Astrocyte (in vitro differentiated cells and primary cell): ENCODE measurements around the gene POLD4. TPM values are rescaled to one million over a fixed set of nuclear protein-coding genes. Genes with fewer than 3 reads are reported as not detected.
"Not testable (repeated sequence)": the region's sequence is repeated elsewhere in the genome, so short reads cannot be mapped to it uniquely, and the experiment has no call there.

Experiments used
- DNase-seq: peaks from one replicate; pipeline ENCODE4 v3.0.0-alpha.2; 2010; ENCODE audit warnings: low read depth
- FAIRE-seq: peaks from 2 replicates; lab custom pipeline; 2011; peaks lifted over from hg19 to GRCh38; lab: Jason Lieb, UNC
- H2AFZ ChIP-seq: 2 replicates; pipeline ENCODE4 v1.6.0; 2012; ENCODE audit warnings: low read depth, low read length, inconsistent platforms
- H3K27ac ChIP-seq: 2 replicates; pipeline ENCODE4 v1.5.1; 2011; ENCODE audit warnings: low read depth, low read length, inconsistent platforms
- H3K27me3 ChIP-seq: 2 replicates; pipeline ENCODE4 v1.6.0; 2011; ENCODE audit warnings: low read length, inconsistent platforms; ENCODE audit not compliant: insufficient read depth
- H3K36me3 ChIP-seq: 2 replicates; pipeline ENCODE4 v1.5.1; 2011; ENCODE audit warnings: low read length, inconsistent platforms; ENCODE audit not compliant: insufficient read depth
- H3K4me1 ChIP-seq: 2 replicates; pipeline ENCODE4 v1.5.1; 2011; ENCODE audit warnings: low read length, inconsistent platforms; ENCODE audit not compliant: insufficient read depth
- H3K4me2 ChIP-seq: 2 replicates; pipeline ENCODE4 v1.6.0; 2012; ENCODE audit warnings: low read length, inconsistent platforms
- H3K4me3 ChIP-seq: 2 replicates; pipeline ENCODE4 v1.5.1; 2011; ENCODE audit warnings: low read depth, mild to moderate bottlenecking, low read length, inconsistent platforms; ENCODE audit not compliant: insufficient read depth
- H3K79me2 ChIP-seq: 2 replicates; pipeline ENCODE4 v1.6.0; 2012; ENCODE audit warnings: mild to moderate bottlenecking, low read length, inconsistent platforms; ENCODE audit not compliant: insufficient read depth
- H3K9ac ChIP-seq: 2 replicates; pipeline ENCODE4 v1.6.0; 2012; ENCODE audit warnings: mild to moderate bottlenecking, low read length, inconsistent platforms
- H3K9me3 ChIP-seq: 2 replicates; pipeline ENCODE4 v1.5.1; 2012; ENCODE audit warnings: low read depth, mild to moderate bottlenecking, low read length, inconsistent platforms; ENCODE audit not compliant: insufficient read depth
- H4K20me1 ChIP-seq: 2 replicates; pipeline ENCODE4 v1.6.0; 2012; ENCODE audit warnings: low read length, inconsistent platforms; ENCODE audit not compliant: insufficient read depth
- H3K27ac Mint-ChIP-seq: one replicate; pipeline ENCODE4 v1.8.0; 2021; ENCODE audit warnings: mild to moderate bottlenecking, mixed read lengths; ENCODE audit not compliant: unreplicated experiment
- H3K27me3 Mint-ChIP-seq: one replicate; pipeline ENCODE4 v1.8.0; 2021; ENCODE audit warnings: low read depth, mixed read lengths; ENCODE audit not compliant: unreplicated experiment
- H3K36me3 Mint-ChIP-seq: one replicate; pipeline ENCODE4 v1.8.0; 2021; ENCODE audit warnings: low read depth, mixed read lengths; ENCODE audit not compliant: unreplicated experiment
- H3K4me1 Mint-ChIP-seq: one replicate; pipeline ENCODE4 v1.8.0; 2021; ENCODE audit warnings: low read depth, mixed read lengths; ENCODE audit not compliant: unreplicated experiment
- H3K4me3 Mint-ChIP-seq: one replicate; pipeline ENCODE4 v1.8.0; 2021; ENCODE audit warnings: mild to moderate bottlenecking, moderate library complexity, mixed read lengths; ENCODE audit not compliant: unreplicated experiment
- H3K9me3 Mint-ChIP-seq: one replicate; pipeline ENCODE4 v1.8.0; 2021; ENCODE audit warnings: mild to moderate bottlenecking, mixed read lengths; ENCODE audit not compliant: unreplicated experiment
- EZH2 ChIP-seq: IDR thresholded peaks from 2 replicates; pipeline ENCODE4 v1.6.1; 2012; ENCODE audit warnings: mild to moderate bottlenecking, low read length, inconsistent platforms; ENCODE audit not compliant: insufficient read depth
- total RNA-seq: library from RNA; stranded (reverse); gene quantifications from 2 replicates; pipeline ENCODE4 v1.2.1, GENCODE V29; 2021
- TF ChIP-seq, protein P1 (sequence below): IDR thresholded peaks from 2 replicates; pipeline ENCODE4 v1.5.1; 2011; ENCODE audit warnings: low read depth, mild to moderate bottlenecking, inconsistent platforms, low read length, moderate library complexity; ENCODE audit not compliant: insufficient read depth

POLD4 gene
- total RNA-seq, 1 donor from 2014 or later, result 53.5 TPM

DNA sequence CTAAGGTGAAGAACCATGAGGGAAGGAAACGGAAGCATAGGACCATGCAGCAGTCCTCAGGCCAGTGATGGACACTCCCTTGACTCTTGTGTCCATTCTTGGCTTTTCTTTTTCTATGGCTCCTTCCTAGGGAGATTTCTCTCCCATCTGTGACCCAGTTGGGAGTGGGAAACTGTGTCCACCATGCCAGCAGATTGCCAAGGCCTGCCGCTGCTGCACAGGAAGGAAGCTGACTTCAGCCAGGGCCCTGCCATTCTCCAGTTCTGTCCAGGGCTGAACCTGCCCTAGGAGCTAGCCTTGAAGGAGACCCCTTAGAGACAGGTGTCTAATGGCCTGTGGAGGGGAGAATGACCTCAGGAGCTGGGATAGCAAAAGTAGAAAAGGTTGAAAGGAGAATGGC lies 32.7 kb downstream of the POLD4 start:
- peaks cover 5% of the 10 kb centered on the region for H3K27me3 Mint-ChIP-seq
- no peak overlapping the region for H3K9ac ChIP-seq
- no peaks in the 10 kb centered on the region for H4K20me1 ChIP-seq
- peaks cover 5% of the 10 kb centered on the region for H3K4me1 ChIP-seq
- H3K27me3 ChIP-seq, result no peaks in the 10 kb centered on the region
- H3K4me1 Mint-ChIP-seq, result no peaks in the 10 kb centered on the region
- H3K27ac ChIP-seq, result no peak overlapping the region
- no peak overlapping the region for H2AFZ ChIP-seq
- DNase-seq (no peak), FAIRE-seq (no peak)
- no peaks in the 10 kb centered on the region for H3K9me3 Mint-ChIP-seq
- no peak overlapping the region for H3K4me2 ChIP-seq
- H3K36me3 Mint-ChIP-seq, result peaks cover 7% of the 10 kb centered on the region
- no peak overlapping the region for H3K27ac Mint-ChIP-seq
- no peaks in the 10 kb centered on the region for H3K9me3 ChIP-seq
- H3K36me3 ChIP-seq, result no peaks in the 10 kb centered on the region
- TF ChIP-seq EZH2, result no peak
- TF ChIP-seq, protein P1, sequence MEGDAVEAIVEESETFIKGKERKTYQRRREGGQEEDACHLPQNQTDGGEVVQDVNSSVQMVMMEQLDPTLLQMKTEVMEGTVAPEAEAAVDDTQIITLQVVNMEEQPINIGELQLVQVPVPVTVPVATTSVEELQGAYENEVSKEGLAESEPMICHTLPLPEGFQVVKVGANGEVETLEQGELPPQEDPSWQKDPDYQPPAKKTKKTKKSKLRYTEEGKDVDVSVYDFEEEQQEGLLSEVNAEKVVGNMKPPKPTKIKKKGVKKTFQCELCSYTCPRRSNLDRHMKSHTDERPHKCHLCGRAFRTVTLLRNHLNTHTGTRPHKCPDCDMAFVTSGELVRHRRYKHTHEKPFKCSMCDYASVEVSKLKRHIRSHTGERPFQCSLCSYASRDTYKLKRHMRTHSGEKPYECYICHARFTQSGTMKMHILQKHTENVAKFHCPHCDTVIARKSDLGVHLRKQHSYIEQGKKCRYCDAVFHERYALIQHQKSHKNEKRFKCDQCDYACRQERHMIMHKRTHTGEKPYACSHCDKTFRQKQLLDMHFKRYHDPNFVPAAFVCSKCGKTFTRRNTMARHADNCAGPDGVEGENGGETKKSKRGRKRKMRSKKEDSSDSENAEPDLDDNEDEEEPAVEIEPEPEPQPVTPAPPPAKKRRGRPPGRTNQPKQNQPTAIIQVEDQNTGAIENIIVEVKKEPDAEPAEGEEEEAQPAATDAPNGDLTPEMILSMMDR, result no peak
- H3K79me2 ChIP-seq, result no peaks in the 10 kb centered on the region
- no peak overlapping the region for H3K4me3 ChIP-seq
- H3K4me3 Mint-ChIP-seq, result no peak overlapping the region

DNA sequence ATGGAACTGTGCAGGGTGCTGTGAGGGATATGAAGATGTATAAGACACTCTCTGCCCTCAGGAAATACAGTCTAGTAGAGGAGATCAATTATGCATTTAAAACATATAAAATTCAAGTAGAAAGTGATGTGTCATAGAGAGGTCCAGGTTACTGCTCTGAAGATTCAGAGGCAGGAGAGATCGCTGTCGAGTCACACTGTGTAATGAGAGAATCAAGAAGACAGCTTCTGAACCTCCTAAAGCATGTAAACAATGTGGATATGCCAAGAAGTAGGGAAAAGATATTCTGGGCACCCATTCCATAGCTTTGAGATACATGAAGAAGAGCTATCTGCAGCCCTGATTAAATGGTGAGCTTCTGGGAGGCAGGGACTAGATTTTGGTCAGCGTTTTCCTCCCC lies 33.3 kb downstream of the POLD4 start:
- Mint-ChIP-seq H3K36me3 (peaks cover 7% of the 10 kb centered on the region), H3K27ac (no peak overlapping the region), H3K27me3 (peaks cover 5% of the 10 kb centered on the region), H3K4me3 (no peak overlapping the region), H3K9me3 (no peaks in the 10 kb centered on the region), H3K4me1 (no peaks in the 10 kb centered on the region)
- peaks cover 5% of the 10 kb centered on the region for H3K4me1 ChIP-seq
- FAIRE-seq (no peak), DNase-seq (no peak)
- TF ChIP-seq, protein P1, result no peak
- no peak for TF ChIP-seq EZH2
- no peak overlapping the region for H2AFZ ChIP-seq
- no peaks in the 10 kb centered on the region for H3K79me2 ChIP-seq
- H3K4me2 ChIP-seq, result no peak overlapping the region
- no peaks in the 10 kb centered on the region for H4K20me1 ChIP-seq
- no peaks in the 10 kb centered on the region for H3K27me3 ChIP-seq
- no peak overlapping the region for H3K27ac ChIP-seq
- H3K9me3 ChIP-seq, result no peaks in the 10 kb centered on the region
- H3K9ac ChIP-seq, result no peak overlapping the region
- no peak overlapping the region for H3K4me3 ChIP-seq
- no peaks in the 10 kb centered on the region for H3K36me3 ChIP-seq

DNA sequence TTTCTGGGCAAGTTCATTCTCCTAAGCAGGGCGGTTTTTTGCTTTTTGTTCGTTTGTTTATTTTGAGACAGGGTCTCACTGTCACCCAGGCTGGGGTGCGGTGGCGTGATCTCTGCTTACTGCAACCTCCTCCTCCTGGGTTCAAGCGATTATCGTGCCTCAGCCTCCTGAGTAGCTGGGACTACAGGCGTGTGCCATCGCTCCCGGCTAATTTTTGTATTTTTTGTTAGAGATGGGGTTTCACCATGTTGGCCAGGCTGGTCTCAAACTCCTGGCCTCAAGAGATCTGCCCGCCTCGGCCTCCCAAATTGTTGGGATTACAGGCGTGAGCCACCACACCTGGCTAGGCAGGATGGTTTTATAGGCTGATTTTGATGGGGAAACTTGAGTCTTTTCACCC lies 34.5 kb downstream of the POLD4 start:
- not testable (repeated sequence) for H3K27ac ChIP-seq, H3K27ac Mint-ChIP-seq, H3K27me3 ChIP-seq, H3K79me2 ChIP-seq, DNase-seq, H4K20me1 ChIP-seq, H3K27me3 Mint-ChIP-seq, H3K4me1 ChIP-seq, H3K4me1 Mint-ChIP-seq, H3K36me3 Mint-ChIP-seq, H3K9me3 Mint-ChIP-seq, H3K9ac ChIP-seq, H3K9me3 ChIP-seq, H3K4me2 ChIP-seq, H3K4me3 ChIP-seq, H2AFZ ChIP-seq, FAIRE-seq, H3K36me3 ChIP-seq
- H3K4me3 Mint-ChIP-seq, result peak overlapping the region; percentile 97
